ENCODE data around the gene ELL2. TPM values are rescaled to one million over a fixed set of nuclear protein-coding genes. Genes with fewer than 3 reads are reported as not detected.

Gene ELL2
- total and polyA plus RNA-seq, 2 donors from 2014 or later = 10.1 to 37.2 TPM

DNA sequence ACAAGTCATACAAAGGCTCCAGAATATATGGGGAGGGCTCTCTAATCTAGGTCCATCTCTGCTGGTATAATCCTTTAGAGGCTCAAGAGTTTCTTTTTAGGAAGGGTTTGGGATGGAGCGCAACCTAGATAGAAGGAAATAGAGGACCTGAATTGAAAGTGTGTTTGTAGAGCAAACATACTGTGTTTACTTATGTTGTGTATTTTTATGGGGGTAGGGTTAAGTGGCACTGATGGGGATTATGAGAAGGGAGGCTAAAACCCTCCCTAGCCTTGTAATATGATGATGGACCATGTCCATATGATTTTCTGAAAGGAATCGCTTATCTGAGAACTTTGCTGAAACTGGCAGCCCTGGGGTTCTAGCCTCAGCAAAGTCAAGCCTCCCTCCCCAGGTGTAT, 4.4 kb upstream of the ELL2 start:
- no peak for FAIRE-seq
- no peaks in the 10 kb centered on the region for H3K27me3 ChIP-seq (ENCODE audit: control insufficient read depth, insufficient read depth, low read length)
- H3K27ac ChIP-seq (ENCODE audit: low read depth in 2 of 2, low read length in 2 of 2) = no peak overlapping the region

DNA sequence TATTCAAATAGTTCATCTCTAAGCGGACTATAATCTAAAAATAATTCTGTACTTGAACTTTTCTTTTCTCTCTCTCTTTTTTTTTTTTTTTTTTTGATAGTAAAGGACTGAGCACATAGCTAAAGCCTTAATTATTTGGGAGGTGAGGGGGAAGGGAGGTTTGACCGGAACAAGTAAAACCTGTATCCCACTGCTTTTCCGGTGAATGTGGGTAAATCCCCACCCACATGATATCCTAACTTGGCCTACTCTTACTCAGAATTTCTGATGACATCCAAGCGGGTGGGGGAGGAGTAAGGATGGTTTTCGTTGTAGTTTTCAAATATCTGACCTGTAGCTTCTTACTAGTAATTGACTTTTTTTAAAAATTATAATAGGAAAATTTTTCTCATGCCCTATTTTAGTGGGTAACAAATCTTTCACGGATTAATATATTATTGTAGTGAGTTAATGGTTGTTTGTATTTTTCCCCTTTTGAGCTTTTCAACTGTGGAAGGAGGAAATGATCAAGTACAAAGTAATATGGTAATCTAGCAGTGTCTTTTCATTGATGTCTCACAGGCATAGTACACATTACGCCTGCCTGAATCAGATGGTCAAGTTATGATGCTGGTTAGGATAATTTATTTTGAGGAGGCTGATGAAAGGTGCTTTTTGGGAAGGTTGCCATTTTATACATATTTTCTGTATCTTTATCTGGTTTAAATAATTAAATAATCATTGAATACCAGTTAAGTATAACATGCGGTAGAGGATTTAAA, 2.2 kb upstream of the ELL2 start:
- FAIRE-seq (no peak), DNase-seq (no peak)
- Histone ChIP-seq H3K27ac (ENCODE audit: low read depth in 2 of 2, low read length in 2 of 2) (no peak overlapping the region), H3K4me3 (ENCODE audit: low read length in 3 of 3) (no peak overlapping the region), H3K27me3 (ENCODE audit: control insufficient read depth, insufficient read depth, low read length) (peaks cover 4% of the 10 kb centered on the region), H3K36me3 (ENCODE audit: control insufficient read depth in 2 of 3, insufficient read depth in 3 of 3, low read length in 3 of 3) (no peaks in the 10 kb centered on the region), H3K9ac (ENCODE audit: low read length in 3 of 3) (no peak overlapping the region), H3K4me1 (ENCODE audit: control insufficient read depth in 2 of 3, insufficient read depth in 2 of 3, low read depth in 1 of 3, low read length in 3 of 3) (peaks cover 0 to 16% (median 5%) of the 10 kb centered on the region in 3 donors), H3K9me3 (ENCODE audit: control insufficient read depth in 2 of 3, insufficient read depth in 1 of 3, low read length in 3 of 3) (no peaks in the 10 kb centered on the region)
- intact Hi-C loops (cut with DNase I) = no loop called here
- TF ChIP-seq, protein P1, sequence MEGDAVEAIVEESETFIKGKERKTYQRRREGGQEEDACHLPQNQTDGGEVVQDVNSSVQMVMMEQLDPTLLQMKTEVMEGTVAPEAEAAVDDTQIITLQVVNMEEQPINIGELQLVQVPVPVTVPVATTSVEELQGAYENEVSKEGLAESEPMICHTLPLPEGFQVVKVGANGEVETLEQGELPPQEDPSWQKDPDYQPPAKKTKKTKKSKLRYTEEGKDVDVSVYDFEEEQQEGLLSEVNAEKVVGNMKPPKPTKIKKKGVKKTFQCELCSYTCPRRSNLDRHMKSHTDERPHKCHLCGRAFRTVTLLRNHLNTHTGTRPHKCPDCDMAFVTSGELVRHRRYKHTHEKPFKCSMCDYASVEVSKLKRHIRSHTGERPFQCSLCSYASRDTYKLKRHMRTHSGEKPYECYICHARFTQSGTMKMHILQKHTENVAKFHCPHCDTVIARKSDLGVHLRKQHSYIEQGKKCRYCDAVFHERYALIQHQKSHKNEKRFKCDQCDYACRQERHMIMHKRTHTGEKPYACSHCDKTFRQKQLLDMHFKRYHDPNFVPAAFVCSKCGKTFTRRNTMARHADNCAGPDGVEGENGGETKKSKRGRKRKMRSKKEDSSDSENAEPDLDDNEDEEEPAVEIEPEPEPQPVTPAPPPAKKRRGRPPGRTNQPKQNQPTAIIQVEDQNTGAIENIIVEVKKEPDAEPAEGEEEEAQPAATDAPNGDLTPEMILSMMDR (IDR thresholded peaks at IDR 0.05; ENCODE audit: borderline replicate concordance, extremely low read depth, insufficient read depth) = no peak

More for the DNA sequence above, 4.4 kb upstream of the ELL2 start:
- TF ChIP-seq, protein P1 (IDR thresholded peaks at IDR 0.05; ENCODE audit: borderline replicate concordance, extremely low read depth, insufficient read depth) = no peak
- no peak overlapping the region for H3K9ac ChIP-seq (ENCODE audit: low read length in 3 of 3)
- no peak for DNase-seq
- H3K4me1 ChIP-seq (ENCODE audit: control insufficient read depth in 2 of 3, insufficient read depth in 2 of 3, low read depth in 1 of 3, low read length in 3 of 3) = peaks cover 0 to 6% (median 0%) of the 10 kb centered on the region in 3 donors
- no peaks in the 10 kb centered on the region for H3K36me3 ChIP-seq (ENCODE audit: control insufficient read depth in 2 of 3, insufficient read depth in 3 of 3, low read length in 3 of 3)
- H3K4me3 ChIP-seq (ENCODE audit: low read length in 3 of 3) = no peak overlapping the region
- intact Hi-C loops (cut with DNase I) = no loop called here
- no peaks in the 10 kb centered on the region for H3K9me3 ChIP-seq (ENCODE audit: control insufficient read depth in 2 of 3, insufficient read depth in 1 of 3, low read length in 3 of 3)

GRCh38 chr5:95962785-95963184, 1.1 kb upstream of the ELL2 start:
- Histone ChIP-seq H3K27me3 (ENCODE audit: control insufficient read depth, insufficient read depth, low read length) (peaks cover 4% of the 10 kb centered on the region), H3K4me1 (ENCODE audit: control insufficient read depth in 2 of 3, insufficient read depth in 2 of 3, low read depth in 1 of 3, low read length in 3 of 3) (peaks cover 0 to 21% (median 5%) of the 10 kb centered on the region in 3 donors), H3K9ac (ENCODE audit: low read length in 3 of 3) (peak overlapping the region in 1 of 3 donors; percentile 72), H3K36me3 (ENCODE audit: control insufficient read depth in 2 of 3, insufficient read depth in 3 of 3, low read length in 3 of 3) (no peaks in the 10 kb centered on the region), H3K27ac (ENCODE audit: low read depth in 2 of 2, low read length in 2 of 2) (peak overlapping the region; percentile 90 to 92), H3K4me3 (ENCODE audit: low read length in 3 of 3) (peak overlapping the region in 2 of 3 donors; percentile 63 to 91), H3K9me3 (ENCODE audit: control insufficient read depth in 2 of 3, insufficient read depth in 1 of 3, low read length in 3 of 3) (no peaks in the 10 kb centered on the region)
- FAIRE-seq (no peak), DNase-seq (no peak)
- intact Hi-C loops (cut with DNase I) = no loop called here
- TF ChIP-seq, protein P1 (IDR thresholded peaks at IDR 0.05; ENCODE audit: borderline replicate concordance, extremely low read depth, insufficient read depth) = no peak
